Body of pancreas (tissue), 4 donors: ENCODE data around the gene SUN3.

ENCODE experiments used
- POLR2A ChIP-seq, 3 donors: fragments of 450-650 bp; IDR thresholded peaks; one replicate each; pipeline ENCODE4 v1.6.1; 2016; ENCODE audit warnings: antibody characterized with exemption in 3 of 3, mild to moderate bottlenecking in 2 of 3
- TF ChIP-seq, protein P1 (sequence below), 7 experiments: fragments of 450-650 bp in 4 of 7; fragments of 200-600 bp in 3 of 7; sonication (generic) in 3 of 7; IDR thresholded peaks; one replicate each; pipeline ENCODE4 v1.5.1; 2016 to 2019; ENCODE audit warnings: antibody characterized with exemption in 7 of 7

GRCh38 chr7:47944536-47945260, 84.2 kb downstream of the SUN3 start:
- TF ChIP-seq, protein P1, sequence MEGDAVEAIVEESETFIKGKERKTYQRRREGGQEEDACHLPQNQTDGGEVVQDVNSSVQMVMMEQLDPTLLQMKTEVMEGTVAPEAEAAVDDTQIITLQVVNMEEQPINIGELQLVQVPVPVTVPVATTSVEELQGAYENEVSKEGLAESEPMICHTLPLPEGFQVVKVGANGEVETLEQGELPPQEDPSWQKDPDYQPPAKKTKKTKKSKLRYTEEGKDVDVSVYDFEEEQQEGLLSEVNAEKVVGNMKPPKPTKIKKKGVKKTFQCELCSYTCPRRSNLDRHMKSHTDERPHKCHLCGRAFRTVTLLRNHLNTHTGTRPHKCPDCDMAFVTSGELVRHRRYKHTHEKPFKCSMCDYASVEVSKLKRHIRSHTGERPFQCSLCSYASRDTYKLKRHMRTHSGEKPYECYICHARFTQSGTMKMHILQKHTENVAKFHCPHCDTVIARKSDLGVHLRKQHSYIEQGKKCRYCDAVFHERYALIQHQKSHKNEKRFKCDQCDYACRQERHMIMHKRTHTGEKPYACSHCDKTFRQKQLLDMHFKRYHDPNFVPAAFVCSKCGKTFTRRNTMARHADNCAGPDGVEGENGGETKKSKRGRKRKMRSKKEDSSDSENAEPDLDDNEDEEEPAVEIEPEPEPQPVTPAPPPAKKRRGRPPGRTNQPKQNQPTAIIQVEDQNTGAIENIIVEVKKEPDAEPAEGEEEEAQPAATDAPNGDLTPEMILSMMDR (IDR thresholded peaks at IDR 0.05), result no peak
- no peak for TF ChIP-seq POLR2A (IDR thresholded peaks at IDR 0.05)
